ENCODE measurements around the gene DNTTIP2.

- peak; percentile 62 for TF ChIP-seq CTCF (IDR thresholded peaks at IDR 0.05; ENCODE audit: poor library complexity, severe bottlenecking)
- no peak for TF ChIP-seq RAD21 (conservative IDR thresholded peaks at IDR 0.05)
- peak; percentile 92 for TF ChIP-seq MXI1 (conservative IDR thresholded peaks at IDR 0.05; ENCODE audit: poor library complexity, severe bottlenecking)
- TF ChIP-seq POLR2AphosphoS5 (IDR thresholded peaks at IDR 0.05), result peak; percentile 78
- TF ChIP-seq EP300 (conservative IDR thresholded peaks at IDR 0.05; ENCODE audit: poor library complexity, severe bottlenecking), result peak; percentile 50
- peak; percentile 70 for TF ChIP-seq REST (IDR thresholded peaks at IDR 0.05; ENCODE audit: borderline replicate concordance)
- no peak for TF ChIP-seq EZH2 (IDR thresholded peaks at IDR 0.05; ENCODE audit: borderline replicate concordance, insufficient read depth, low read length, poor library complexity, severe bottlenecking)
- peak; percentile 95 for TF ChIP-seq TAF1 (IDR thresholded peaks at IDR 0.05; ENCODE audit: low read depth)
- TF ChIP-seq SMC3 (conservative IDR thresholded peaks at IDR 0.05; ENCODE audit: poor library complexity), result peak; percentile 28
Observed at GRCh38 chr1:93846206-93846991, 32.6 kb downstream of the DNTTIP2 start.

Measured in neural cell (in vitro differentiated cells).